ENCODE measurements around the gene SRGAP2B.
"Not testable (repeated sequence)": the region's sequence is repeated elsewhere in the genome, so short reads cannot be mapped to it uniquely, and the experiment has no call there.

The SRGAP2B gene

DNA sequence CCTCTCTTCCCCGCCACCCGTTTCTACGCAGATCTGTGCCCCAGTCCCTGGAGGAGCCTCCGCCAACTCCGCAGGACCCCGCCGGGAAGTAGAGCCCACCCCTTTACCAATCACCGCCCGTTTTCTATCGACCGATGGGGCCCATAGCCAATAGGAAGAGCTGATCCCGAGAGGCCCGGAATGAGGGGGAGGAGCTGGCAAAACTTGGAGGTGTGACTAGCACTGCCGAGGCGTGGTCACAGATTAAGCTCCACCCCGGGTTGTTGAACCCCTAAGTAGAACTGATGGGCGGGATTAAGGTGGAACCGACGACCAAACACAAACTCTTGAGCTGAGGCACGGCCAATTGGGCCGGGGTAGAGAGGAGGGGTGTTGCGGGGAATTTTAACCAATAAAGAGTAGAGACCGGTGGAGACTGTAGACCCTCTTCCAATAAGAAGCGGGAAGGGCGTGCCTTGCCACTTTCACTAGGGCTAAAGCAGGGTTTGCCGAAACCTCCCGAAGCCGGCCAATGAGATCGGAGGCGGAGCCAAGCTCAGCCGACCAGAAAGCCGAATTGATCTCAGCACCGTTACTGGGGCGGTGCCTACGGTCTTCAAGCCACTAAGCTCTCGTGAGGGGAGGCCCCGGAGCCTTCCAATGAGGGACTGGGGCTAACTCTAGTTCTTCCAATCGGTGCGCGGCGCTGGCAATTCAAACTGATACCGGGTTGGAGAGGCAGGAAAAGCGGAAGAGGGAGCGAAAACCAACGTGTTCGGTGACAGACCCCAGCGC, at the start of gene SRGAP2B, which contains the start of gene FAM72D:
SRGAP2B (minus strand) TSS at position 45 of the 774 bp plus-strand sequence. CDS start 2,427 bp downstream, outside the sequence.
FAM72D (plus strand) TSS at position 691 of the 774 bp plus-strand sequence. CDS start 874 bp downstream, outside the sequence.
- not testable (repeated sequence) for DNase-seq

DNA sequence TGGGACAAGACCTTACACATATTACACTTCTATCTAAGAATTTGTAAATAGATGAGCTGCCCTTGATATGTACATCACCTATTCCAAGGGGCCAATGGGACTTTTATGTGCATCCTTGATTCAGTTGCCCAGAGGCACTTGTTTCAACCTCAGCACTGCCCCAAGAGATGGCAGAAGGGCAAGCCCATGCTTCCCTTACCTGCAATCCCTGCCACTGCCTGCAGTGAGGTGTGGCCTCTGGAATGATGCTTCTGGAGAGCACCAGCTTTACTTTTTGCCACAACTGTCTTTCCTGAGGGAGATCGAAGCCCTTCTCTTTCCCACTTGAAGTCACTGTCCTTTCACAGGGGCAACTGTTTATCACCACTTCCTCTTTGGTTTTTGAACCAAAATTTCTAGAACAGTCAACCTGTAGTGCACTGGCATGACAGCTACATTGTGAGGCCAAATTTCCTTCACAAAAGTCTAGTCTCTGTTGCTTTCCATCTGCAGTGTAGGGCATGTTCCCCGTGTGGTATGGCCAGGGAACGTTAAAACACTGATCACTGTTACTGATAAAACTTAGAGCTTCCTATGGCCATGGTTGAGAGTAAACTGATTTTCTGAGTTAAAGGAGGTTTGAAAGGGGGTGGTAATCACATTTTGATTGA, 49.3 kb upstream of the SRGAP2B start:
- DNase-seq, result not testable (repeated sequence)

GRCh38 chr1:145140549-145140948, 45.4 kb upstream of the SRGAP2B start:
- DNase-seq, result not testable (repeated sequence)

DNA sequence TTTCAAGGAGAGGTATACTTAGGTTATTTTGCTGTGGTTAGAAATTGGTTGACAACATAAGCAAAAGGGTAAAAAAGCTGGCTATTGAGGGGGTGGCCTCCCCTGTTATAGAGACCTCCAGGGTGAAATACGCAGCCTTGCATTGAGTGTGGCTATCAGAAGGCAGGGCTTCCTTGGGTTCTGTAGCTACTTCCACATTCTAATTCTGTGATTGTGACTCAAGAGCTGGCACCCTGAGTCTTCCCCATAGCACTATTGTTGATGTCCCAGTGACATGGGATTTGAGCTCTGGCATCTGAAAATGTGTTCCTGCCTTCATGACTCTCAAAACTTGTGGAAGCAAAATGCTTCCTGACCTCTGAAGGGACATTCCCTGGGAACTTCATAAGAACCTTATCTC, 39.3 kb upstream of the SRGAP2B start:
- not testable (repeated sequence) for DNase-seq

- DNase-seq, result not testable (repeated sequence)
Observed at GRCh38 chr1:145128697-145129469, 33.8 kb upstream of the SRGAP2B start.

DNA sequence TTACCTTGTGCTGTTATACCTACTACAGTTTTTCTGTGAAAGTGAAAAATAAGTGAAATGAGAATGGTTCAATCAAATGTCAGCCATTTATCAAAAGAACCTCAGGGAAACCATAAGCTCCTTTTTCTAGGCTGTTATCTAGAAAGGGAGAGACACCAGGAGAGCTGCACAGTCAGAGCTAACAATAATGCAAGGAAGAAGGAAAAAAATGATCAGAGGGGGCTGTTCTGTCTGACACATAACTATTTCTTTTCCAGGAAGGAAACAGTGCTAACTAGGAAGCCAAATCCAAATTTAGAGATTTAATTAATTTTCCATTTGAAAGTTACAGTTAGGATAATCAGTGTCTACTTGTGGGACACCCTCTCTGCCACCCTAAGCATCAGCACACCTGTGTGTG, 32.0 kb upstream of the SRGAP2B start:
- DNase-seq, result not testable (repeated sequence)

- DNase-seq, result not testable (repeated sequence)
Observed at GRCh38 chr1:145125112-145125511, 30.0 kb upstream of the SRGAP2B start.

- DNase-seq, result not testable (repeated sequence)
Observed at GRCh38 chr1:145123992-145124641, 29.0 kb upstream of the SRGAP2B start.

DNA sequence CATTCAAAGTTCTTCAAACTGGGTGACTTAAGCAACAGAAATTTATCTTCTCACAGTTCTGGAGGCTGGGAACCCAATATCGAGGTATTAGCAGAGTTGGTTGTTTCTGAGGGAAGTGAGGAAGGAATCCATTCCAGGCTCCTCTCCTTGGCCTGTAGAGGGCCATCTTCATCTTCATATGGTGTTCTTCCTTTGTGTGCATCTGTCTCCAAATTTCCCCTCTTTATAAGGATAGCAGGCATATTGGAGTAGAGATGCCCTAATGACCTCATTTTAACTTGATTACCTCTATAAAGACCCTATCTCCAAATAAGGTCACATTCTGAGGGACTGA, 27.9 kb upstream of the SRGAP2B start:
- not testable (repeated sequence) for DNase-seq

DNA sequence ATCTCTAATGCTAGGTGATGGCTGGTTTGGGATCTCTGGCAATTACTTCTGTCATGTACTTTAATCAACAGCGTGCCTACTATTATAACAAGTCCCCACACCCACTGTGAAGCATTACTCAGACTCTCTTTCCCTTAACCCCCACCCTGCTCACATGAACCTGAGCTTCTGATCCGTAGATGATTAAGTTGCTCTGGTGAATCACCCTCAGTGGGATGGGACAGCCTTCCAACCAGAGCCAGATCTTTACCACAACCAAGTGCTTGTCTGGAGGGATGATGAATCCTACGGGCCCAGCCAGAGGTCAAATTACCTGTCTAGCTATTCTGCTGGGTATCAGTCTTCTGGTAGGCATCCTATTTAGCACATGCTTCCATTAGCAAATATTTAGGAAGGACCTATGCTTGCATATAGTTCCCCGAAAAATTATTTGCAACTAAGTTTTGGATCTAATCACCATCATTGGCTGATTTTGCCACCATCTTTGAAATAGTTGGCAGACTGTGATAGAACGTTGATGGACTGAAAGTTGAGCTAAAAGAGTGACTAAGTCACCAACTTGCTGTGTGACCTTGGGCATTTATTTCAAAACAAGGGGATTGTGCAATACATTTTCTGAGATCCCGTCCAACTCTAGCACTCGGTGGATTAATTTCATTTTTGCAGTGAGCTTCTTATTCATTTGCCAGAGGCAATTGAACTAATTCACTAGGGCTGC, 27.4 kb upstream of the SRGAP2B start:
- DNase-seq, result not testable (repeated sequence)

- DNase-seq, result not testable (repeated sequence)
Observed at GRCh38 chr1:145119842-145120241, 24.7 kb upstream of the SRGAP2B start.

GRCh38 chr1:145115587-145116493, 20.7 kb upstream of the SRGAP2B start:
- not testable (repeated sequence) for DNase-seq

GRCh38 chr1:145114560-145115057, 19.5 kb upstream of the SRGAP2B start:
- DNase-seq, result not testable (repeated sequence)

GRCh38 chr1:145112703-145113102, 17.6 kb upstream of the SRGAP2B start:
- DNase-seq, result not testable (repeated sequence)

- not testable (repeated sequence) for DNase-seq
Observed at GRCh38 chr1:145111674-145112073, 16.5 kb upstream of the SRGAP2B start.

DNA sequence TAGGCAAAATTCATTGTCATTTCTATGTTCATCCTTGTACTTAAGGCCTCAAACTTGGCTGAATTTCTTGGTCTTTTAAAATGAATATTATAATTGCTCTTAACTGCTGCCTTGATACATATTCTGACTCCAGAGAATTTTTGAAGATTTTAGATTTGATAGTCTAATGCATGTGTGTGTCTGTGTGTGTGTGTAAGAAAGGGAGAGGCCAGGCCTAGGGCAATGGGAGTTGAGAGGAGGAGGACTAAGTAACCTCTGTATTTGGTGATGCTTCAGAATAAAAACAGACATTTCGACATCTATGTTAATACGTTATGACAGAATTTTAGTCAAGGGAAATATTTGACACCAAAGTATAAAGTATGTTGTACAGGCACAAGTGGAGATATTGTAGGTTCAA, 8.2 kb upstream of the SRGAP2B start:
- DNase-seq, result not testable (repeated sequence)

GRCh38 chr1:145101725-145102124, 6.6 kb upstream of the SRGAP2B start:
- DNase-seq, result not testable (repeated sequence)

DNA sequence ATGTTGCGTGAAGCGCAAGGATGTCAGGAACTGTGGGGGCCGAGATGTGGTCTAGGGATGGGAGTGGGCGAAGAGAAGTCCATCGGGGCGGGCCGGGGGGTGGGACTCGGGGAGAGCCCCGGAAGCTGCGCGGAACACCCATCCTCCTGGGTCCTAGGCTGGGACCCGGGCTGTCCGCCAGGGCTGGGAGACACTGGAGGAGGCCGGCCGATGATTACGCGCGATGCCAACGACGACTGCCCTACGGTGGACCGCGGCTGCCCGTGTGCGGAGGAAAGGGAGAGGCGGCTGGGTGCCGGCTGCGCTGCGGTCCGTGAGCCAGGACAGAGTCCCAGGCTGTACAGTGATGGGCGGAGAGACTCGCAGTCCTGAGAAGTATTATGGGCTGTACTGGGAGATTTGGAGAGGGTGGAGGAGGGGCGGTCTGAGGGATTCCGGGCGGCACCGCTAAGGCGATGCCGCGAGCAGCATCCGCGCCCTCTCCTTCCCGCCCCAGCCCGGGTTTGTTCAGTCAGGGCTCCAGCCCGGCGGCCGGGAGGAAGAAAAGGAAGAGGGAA, 395 bp downstream of the SRGAP2B start:
- not testable (repeated sequence) for DNase-seq

DNA sequence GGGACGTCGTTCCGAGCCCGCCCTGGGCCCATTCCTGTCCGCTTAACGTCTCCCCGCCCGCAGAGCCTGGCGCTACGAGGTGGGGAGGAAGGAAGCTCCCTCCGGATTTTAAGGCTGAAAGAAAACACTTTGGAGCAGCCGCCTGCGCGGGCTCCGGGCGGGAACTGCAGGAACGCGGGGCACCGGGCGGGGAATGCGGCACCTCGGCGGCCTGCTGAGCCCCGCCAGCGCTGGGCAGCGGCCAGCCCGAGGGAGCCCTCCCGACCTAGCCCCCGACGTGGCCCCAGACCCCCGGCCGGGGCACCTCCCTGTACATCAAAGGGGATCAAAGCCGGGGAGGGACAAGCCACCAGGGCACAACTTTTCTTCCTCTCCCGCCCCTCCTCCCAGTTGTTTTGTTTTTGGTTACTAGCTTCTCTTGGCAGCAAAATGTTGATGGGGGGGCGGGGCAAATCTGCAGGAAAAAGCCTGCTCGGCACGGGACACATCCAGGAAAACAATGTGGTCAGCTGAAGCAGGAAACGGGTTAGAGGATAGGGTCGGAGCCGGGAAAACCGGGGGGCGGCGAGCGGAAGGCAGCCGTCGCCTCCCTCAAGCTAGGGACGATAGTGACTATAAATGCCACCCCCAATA, 1.5 kb downstream of the SRGAP2B start:
- DNase-seq, result not testable (repeated sequence)

Measured in NCI-H2171 (cell line).